Activated CD4-positive, alpha-beta T cell treated with anti-CD3 and anti-CD28 coated beads, Interleukin-10, Interleukin-2, amounts not matched to agents 100 ng/mL and 50 ng/mL, durations not matched to agents 16 hours and 8 hours (primary cell): Measurements from ENCODE around the gene RNF223.
"Not testable (repeated sequence)": the region's sequence is repeated elsewhere in the genome, so short reads cannot be mapped to it uniquely, and the experiment has no call there.

Source experiments
- DNase-seq: peaks from one replicate; pipeline ENCODE4 v3.0.0-alpha.2; 2020

Gene RNF223

GRCh38 chr1:1058088-1058905 is 15.8 kb downstream of the RNF223 start:
- no peak for DNase-seq

DNA sequence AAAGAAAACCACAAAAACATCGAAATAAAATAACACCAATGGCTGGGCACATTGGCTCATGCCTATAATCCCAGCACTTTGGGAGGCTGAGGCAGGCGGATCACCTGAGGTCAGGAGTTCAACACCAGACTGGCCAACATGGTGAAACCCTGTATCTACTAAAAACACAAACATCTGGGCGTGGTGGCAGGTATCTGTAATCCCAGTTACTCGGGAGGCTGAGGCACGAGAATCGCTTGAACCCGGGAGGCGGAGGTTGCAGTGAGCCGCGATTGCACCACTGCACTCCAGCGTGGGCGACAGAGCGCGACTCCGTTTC is 16.4 kb downstream of the RNF223 start:
- not testable (repeated sequence) for DNase-seq

DNA sequence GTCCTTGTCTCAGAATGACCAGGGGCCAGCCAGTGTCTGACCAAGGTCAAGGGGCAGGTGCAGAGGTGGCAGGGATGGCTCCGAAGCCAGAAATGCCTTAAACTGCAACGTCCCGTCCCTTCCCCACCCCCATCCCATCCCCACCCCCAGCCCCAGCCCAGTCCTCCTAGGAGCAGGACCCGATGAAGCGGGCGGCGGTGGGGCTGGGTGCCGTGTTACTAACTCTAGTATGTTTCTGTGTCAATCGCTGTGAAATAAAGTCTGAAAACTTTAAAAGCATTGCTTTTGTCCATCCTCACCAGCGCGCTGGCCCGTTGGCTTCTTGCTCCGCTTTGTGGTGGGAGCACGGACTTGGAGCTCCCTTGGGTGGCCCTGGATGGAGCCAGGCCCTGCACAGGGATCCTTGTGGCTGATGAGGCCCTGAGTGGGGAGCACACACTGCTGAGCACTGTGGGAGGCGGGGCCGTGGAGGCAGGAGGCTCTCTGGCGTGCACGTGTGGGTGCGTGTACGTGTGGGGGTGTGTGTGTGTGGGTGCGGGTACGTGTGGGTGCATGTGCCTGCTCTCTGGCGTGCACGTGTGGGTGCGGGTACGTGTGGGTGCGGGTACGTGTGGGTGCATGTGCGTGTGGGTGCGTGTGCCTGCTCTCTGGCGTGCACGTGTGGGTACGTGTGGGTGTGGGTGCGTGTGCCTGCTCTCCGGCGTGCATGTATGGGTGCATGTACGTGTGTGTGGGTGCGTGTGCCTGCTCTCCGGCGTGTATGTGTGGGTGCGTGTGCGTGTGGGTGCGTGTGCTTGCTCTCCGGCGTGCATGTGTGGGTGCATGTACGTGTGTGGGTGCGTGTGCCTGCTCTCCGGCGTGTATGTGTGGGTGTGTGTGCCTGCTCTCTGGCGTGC is 18.0 kb downstream of the RNF223 start:
- DNase-seq = no peak

GRCh38 chr1:1054971-1055370 is 19.1 kb downstream of the RNF223 start:
- DNase-seq = no peak

- DNase-seq = no peak
Measured at GRCh38 chr1:1054099-1054700, 19.9 kb downstream of the RNF223 start.

- no peak for DNase-seq
Measured at GRCh38 chr1:1053682-1054081, 20.4 kb downstream of the RNF223 start.

DNA sequence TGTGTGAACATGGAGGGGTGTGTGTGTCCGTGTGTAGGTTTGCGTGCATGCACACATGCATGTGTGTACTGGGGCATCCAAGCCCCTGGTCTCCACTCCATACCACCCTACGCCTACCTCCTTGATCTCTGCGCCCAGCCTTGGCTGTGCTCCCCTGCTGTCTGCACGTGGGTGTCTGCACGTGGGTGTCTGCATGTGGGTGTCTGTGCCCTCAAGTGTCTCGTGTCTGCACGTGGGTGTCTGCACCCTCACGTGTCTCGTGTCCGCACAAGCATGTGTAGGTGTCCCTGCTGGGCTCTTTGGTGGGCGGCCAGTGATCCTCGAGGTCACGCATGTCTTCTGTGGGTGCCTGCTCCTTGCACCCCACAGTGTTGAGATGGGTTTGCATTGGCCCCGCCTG is 21.1 kb downstream of the RNF223 start:
- DNase-seq = no peak

DNA sequence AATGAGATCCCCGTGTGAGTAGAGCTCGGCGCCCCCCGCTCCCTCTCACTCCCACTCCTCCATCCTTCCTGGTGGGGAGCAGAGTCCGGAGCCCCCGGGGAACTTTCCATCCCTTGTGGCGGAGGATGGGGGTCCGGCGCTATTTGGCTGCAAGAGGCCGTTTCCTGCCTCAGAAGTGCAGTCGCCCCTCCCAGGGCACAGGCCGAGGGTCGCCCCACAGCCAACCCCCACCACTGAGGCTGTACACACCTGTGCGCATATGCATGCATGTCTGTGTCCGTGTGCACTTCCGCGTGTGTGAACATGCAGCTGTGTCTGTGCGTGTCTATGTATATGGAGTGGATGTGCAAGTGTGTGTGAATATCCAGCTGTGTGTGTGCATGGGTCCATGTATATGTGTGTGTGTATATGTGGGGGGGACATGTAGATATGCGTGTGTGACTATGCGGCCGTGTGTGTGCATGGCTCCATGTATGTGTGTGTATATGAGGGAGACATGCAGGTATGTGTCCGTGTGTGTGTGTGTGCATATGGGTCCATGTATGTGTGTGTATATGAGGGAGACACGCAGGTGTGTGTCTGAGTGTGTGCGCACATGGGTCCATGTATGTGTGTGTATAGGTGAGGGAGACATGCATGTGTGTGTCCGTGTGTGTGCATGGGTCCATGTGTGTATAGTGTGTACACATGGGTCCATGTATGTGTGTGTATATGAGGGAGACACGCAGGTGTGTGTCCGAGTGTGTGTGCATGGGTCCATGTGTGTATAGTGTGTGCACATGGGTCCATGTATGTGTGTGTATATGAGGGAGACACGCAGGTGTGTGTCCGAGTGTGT is 21.9 kb downstream of the RNF223 start:
- no peak for DNase-seq

- no peak for DNase-seq
Measured at GRCh38 chr1:1051127-1051810, 22.8 kb downstream of the RNF223 start.

- DNase-seq = no peak
Measured at GRCh38 chr1:1050577-1051052, 23.5 kb downstream of the RNF223 start.

GRCh38 chr1:1049318-1050165 is 24.6 kb downstream of the RNF223 start:
- no peak for DNase-seq

DNA sequence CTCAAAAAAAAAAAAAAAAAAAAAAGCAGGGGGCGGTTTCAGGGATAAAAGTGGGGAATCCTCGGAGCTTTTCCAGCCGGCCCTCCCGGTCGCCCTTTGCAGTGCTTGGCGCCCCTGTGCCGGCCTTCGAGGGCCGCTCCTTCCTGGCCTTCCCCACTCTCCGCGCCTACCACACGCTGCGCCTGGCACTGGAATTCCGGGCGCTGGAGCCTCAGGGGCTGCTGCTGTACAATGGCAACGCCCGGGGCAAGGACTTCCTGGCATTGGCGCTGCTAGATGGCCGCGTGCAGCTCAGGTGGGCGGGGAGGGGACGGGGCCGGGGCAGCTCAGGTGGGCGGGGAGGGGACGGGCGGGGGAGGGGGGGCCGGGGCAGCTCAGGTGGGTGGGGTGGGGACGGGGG is 25.3 kb downstream of the RNF223 start:
- DNase-seq = no peak

- DNase-seq = no peak
Measured at GRCh38 chr1:1047963-1048362, 26.1 kb downstream of the RNF223 start.

DNA sequence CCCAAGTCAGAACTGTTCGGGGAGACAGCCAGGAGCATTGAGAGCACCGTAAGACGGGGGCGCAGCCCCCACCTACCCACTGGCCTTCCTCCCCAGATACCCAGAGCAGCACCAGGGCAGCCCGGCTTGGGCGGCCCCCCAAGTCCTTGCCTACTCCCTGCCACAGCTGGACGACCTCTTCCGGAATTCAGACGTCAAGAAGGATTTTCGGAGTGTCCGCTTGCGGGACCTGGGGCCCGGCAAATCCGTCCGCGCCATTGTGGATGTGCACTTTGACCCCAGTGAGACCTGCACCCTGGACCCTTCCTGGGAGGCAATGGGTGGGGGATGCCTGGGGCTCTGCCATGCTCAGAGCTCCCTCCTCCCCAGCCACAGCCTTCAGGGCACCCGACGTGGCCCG is 26.7 kb downstream of the RNF223 start:
- no peak for DNase-seq

- DNase-seq = no peak
Measured at GRCh38 chr1:1046767-1047166, 27.3 kb downstream of the RNF223 start.

DNA sequence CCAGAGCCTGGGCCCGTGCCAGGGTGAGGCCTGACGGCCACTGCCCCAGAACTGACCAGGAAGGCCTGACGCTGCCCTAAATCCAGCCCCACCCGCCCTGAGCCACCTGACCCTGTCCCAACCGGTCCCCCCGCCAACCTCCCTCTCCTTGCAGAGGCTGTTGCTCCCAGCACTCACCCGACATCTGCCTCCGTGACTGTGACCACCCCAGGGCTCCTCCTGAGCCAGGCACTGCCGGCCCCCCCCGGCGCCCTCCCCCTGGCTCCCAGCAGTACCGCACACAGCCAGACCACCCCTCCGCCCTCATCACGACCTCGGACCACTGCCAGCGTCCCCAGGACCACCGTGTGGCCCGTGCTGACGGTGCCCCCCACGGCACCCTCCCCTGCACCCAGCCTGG is 27.9 kb downstream of the RNF223 start:
- no peak for DNase-seq

GRCh38 chr1:1045129-1045528 is 29.0 kb downstream of the RNF223 start:
- no peak for DNase-seq

GRCh38 chr1:1044455-1045078 is 29.5 kb downstream of the RNF223 start:
- DNase-seq = no peak

DNA sequence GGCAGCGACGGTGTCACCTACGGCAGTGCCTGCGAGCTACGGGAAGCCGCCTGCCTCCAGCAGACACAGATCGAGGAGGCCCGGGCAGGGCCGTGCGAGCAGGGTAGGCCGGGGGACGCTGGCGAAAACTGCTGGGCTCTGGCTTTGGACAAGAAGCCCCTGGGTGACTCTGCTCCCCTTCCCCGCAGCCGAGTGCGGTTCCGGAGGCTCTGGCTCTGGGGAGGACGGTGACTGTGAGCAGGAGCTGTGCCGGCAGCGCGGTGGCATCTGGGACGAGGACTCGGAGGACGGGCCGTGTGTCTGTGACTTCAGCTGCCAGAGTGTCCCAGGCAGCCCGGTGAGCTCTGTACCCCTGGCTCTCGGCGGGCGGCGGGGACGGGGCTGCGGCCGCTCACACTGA is 30.2 kb downstream of the RNF223 start:
- DNase-seq = no peak

GRCh38 chr1:1043411-1043810 is 30.7 kb downstream of the RNF223 start:
- no peak for DNase-seq

GRCh38 chr1:1042835-1043234 is 31.3 kb downstream of the RNF223 start:
- no peak for DNase-seq
